AG04450 (cell line): ENCODE data around the gene NFATC2. TPM values are rescaled to one million over a fixed set of nuclear protein-coding genes. Genes with fewer than 3 reads are reported as not detected.

Source experiments
- CTCF ChIA-PET: fragments of 300-600, 350-600 bp; formaldehyde crosslinking; extraction: SDS; loops from one replicate; lab custom pipeline; 2022; ENCODE audit warnings: antibody characterized with exemption, inconsistent platforms; lab: Charles Lee
- POLR2A ChIA-PET: fragments of 350-600 bp; formaldehyde crosslinking; extraction: SDS; loops from one replicate; lab custom pipeline; 2021; ENCODE audit warnings: antibody characterized with exemption, inconsistent platforms; lab: Yijun Ruan, JAX
- DNase-seq: peaks from one replicate; pipeline ENCODE4 v3.0.0-alpha.2; 2011; ENCODE audit warnings: low read depth, low spot score
- H3K27ac ChIP-seq: one replicate; pipeline ENCODE4 v1.5.1; 2012; ENCODE audit warnings: low read depth, low read length, control low read depth
- H3K27me3 ChIP-seq: one replicate; pipeline ENCODE4 v1.6.0; 2012; ENCODE audit warnings: low read length; ENCODE audit not compliant: control insufficient read depth, insufficient read depth
- H3K4me3 ChIP-seq: 2 replicates; pipeline ENCODE4 v1.5.1; 2011; ENCODE audit warnings: mild to moderate bottlenecking, low read depth, low read length, control low read depth
- H3K9me3 ChIP-seq: 2 replicates; pipeline ENCODE4 v1.5.1; 2012; ENCODE audit warnings: low read length; ENCODE audit not compliant: control insufficient read depth, insufficient read depth
- CTCF ChIP-seq: IDR thresholded peaks from 2 replicates; pipeline ENCODE4 v1.5.1; 2011; ENCODE audit warnings: low read depth, low read length, control low read depth, inconsistent platforms
- polyA plus RNA-seq: library from polyadenylated mRNA; depleted of rRNA; stranded (reverse); fragments of >200 nt; gene quantifications from 2 replicates; pipeline ENCODE4 v1.2.3, GENCODE V29; 2011

The NFATC2 gene
- polyA plus RNA-seq, 1 experiment, result 0.07 TPM

GRCh38 chr20:51574248-51575033 is 31.9 kb upstream of the NFATC2 start:
- no peak for TF ChIP-seq CTCF
- no peak overlapping the region for H3K27ac ChIP-seq
- ChIA-PET POLR2A (interaction anchor here (1.1 kb wide), 1 partner anchor 12 kb away, joined by 4 read pairs; no protein-coding TSS in a partner anchor), CTCF (interaction anchor here (1.1 to 1.3 kb wide), 2 partner anchors 189 to 581 kb away, joined by 3 to 4 read pairs; no protein-coding TSS in a partner anchor)
- peaks cover 5% of the 10 kb centered on the region for H3K27me3 ChIP-seq
- H3K4me3 ChIP-seq, result no peak overlapping the region
- H3K9me3 ChIP-seq, result peaks cover 5% of the 10 kb centered on the region; the same call in 1 of the 2 replicates
- DNase-seq, result no peak

DNA sequence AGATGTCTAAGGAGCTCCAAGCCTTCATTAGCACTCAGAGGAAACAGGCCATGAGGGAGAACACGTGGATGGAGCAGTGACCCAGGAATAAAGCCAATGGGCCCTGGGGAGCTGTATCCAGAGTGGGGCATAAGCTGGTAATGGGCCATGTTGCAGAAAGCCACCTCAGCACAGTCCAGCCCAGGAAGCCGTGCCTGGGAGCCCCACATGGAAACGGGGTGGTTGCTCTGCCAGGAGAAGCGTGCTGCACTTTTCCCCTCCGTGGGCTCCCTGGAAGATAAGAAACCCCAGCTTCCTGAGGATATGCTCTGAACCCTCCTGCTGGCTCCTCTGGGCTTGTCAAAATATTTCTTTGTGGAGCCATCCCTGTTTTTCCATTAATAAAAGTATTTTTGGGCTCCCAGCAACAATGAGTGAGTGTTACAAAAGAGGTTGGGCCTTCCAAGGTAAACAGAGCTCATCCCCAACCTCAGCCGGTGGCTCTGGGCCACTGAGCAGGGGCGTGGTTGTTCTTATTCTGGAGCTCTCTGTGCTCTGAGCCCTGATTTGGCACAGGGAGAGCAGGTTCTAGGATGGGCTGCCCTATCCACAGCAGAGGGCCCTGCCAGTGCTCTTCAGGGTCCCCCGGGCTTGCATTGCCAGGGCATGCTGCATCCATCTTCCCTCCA is 31.2 kb upstream of the NFATC2 start:
- ChIA-PET POLR2A (interaction anchor here (1.1 kb wide), 1 partner anchor 11 kb away, joined by 4 read pairs; no protein-coding TSS in a partner anchor), CTCF (no interaction called here)
- peaks cover 5% of the 10 kb centered on the region for H3K27me3 ChIP-seq
- no peak for DNase-seq
- no peak overlapping the region for H3K27ac ChIP-seq
- H3K9me3 ChIP-seq, result peaks cover 5% of the 10 kb centered on the region; the same call in 1 of the 2 replicates
- H3K4me3 ChIP-seq, result no peak overlapping the region
- no peak for TF ChIP-seq CTCF

DNA sequence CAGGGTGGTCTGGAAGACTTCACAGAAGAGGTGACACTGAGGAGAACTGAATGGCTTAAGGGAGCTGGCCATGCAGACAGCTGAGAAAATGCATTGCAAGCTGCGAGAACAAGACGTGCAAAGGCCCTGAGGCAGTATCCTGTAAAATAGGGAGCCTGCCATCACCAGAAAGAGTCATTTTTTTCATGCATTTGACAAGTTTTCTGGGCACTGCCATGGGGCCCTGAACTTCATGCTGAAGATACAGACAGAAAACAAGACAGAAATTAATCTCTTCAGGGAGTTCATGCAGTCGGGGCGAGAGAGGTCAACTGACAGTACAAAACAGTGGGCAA is 28.9 kb upstream of the NFATC2 start:
- POLR2A ChIA-PET, result no interaction called here
- H3K27me3 ChIP-seq, result no peaks in the 10 kb centered on the region
- H3K4me3 ChIP-seq, result no peak overlapping the region
- no peak for DNase-seq
- peaks cover 5% of the 10 kb centered on the region; the same call in 1 of the 2 replicates for H3K9me3 ChIP-seq
- CTCF ChIA-PET, result interaction anchor here (0.7 to 1.1 kb wide), 2 partner anchors 579 to 590 kb away, joined by 3 read pairs; no protein-coding TSS in a partner anchor
- no peak for TF ChIP-seq CTCF
- H3K27ac ChIP-seq, result no peak overlapping the region

DNA sequence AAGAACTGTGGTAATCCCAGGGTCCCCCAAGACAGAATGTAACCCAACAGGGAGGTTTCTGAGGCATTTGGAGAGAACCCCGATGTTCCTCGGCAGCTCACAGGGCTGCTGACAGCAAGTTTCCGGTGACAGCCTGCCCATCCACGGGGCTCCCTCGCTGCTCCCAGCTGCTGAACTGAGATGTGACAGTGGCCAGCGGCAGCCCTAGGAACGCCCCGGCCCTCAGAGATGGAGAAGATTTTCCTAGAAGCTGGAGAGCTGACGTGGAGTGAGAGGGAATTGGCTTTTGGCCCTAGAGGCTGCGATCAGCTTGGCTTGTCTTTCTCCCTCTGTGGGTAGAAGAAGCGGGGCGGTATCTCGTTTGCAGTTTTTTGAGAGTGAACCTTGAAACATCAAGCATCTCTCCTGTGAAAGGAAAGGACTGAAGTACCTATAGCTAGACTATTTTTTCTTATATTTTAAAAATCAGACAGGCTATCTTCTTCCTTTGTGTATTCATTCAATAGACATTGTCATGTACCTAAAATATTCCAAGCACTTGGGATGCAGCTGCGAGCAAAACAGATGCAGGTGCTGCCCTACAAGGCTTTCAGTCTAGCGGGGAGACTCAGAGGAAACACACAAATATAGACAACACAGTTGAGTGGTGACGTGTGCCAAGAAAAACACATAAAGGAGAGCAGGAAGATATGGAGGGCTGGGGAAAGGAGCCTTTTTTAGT is 28.4 kb upstream of the NFATC2 start:
- H3K27ac ChIP-seq, result no peak overlapping the region
- CTCF ChIA-PET, result interaction anchor here (0.7 to 1.1 kb wide), 2 partner anchors 578 to 589 kb away, joined by 3 read pairs; no protein-coding TSS in a partner anchor
- POLR2A ChIA-PET, result no interaction called here
- DNase-seq, result no peak
- no peak overlapping the region; the same call in 1 of the 2 replicates for H3K4me3 ChIP-seq
- H3K9me3 ChIP-seq, result peaks cover 5% of the 10 kb centered on the region; the same call in 1 of the 2 replicates
- H3K27me3 ChIP-seq, result no peaks in the 10 kb centered on the region
- 0 out of 2 replicates have a peak, but pooled peaks have one; percentile 6 for TF ChIP-seq CTCF
